Prostate gland (tissue), 2 donors: Measurements from ENCODE around the gene PEX26.

Experiments
- CTCF ChIP-seq, 4 experiments: fragments of 200-600 bp in 2 of 4; fragments of 450-650 bp in 2 of 4; sonication (generic) in 2 of 4; IDR thresholded peaks; 1 replicate in 3 of 4; 2 replicates in 1 of 4; pipeline ENCODE4 v1.5.1; 2016 to 2019; ENCODE audit warnings: antibody characterized with exemption in 4 of 4, mild to moderate bottlenecking in 2 of 4, moderate library complexity in 2 of 4
- POLR2A ChIP-seq: fragments of 450-650 bp; IDR thresholded peaks from one replicate; pipeline ENCODE4 v1.6.1; 2016; ENCODE audit warnings: antibody characterized with exemption, mild to moderate bottlenecking
- POLR2AphosphoS5 ChIP-seq: sonication (generic); formaldehyde crosslinking; IDR thresholded peaks from one replicate; pipeline ENCODE4 v1.6.1; 2017; ENCODE audit warnings: antibody characterized with exemption

GRCh38 chr22:18029686-18030267 is 48.0 kb upstream of the PEX26 start:
- TF ChIP-seq CTCF (IDR thresholded peaks at IDR 0.05) (no peak), POLR2AphosphoS5 (no peak), POLR2A (no peak)
